ENCODE data around the gene HAP1.
"Not testable (repeated sequence)": the region's sequence is repeated elsewhere in the genome, so short reads cannot be mapped to it uniquely, and the experiment has no call there.

The HAP1 gene, protein sequence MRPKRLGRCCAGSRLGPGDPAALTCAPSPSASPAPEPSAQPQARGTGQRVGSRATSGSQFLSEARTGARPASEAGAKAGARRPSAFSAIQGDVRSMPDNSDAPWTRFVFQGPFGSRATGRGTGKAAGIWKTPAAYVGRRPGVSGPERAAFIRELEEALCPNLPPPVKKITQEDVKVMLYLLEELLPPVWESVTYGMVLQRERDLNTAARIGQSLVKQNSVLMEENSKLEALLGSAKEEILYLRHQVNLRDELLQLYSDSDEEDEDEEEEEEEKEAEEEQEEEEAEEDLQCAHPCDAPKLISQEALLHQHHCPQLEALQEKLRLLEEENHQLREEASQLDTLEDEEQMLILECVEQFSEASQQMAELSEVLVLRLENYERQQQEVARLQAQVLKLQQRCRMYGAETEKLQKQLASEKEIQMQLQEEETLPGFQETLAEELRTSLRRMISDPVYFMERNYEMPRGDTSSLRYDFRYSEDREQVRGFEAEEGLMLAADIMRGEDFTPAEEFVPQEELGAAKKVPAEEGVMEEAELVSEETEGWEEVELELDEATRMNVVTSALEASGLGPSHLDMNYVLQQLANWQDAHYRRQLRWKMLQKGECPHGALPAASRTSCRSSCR

DNA sequence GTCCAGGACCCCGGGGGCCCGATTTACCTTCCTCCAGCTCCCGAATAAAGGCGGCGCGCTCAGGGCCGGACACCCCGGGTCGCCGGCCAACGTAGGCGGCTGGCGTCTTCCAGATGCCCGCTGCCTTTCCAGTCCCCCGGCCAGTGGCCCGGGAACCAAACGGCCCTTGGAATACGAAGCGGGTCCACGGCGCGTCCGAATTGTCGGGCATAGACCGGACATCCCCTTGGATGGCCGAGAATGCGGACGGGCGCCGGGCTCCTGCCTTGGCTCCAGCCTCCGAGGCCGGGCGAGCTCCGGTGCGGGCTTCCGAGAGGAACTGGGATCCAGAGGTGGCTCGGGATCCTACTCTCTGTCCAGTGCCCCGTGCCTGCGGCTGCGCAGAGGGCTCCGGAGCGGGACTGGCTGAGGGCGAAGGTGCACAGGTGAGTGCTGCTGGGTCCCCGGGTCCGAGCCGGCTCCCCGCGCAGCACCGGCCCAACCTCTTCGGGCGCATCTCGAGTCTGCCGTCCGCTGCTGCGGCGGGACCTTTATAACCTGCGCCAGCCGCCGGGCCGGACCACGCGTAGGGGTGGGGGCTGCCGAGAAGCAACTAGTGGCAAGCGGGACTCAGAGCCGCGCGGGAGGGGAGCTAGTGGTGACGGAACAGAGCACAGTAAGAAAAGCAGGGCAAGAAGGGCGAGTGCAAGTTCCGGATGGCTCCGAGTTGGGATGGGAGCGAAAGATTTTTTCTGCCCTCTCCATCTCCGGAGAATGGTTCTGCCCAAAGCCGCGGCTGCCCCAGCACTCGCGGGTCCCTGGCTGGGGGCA is at the start of gene HAP1:
Gene HAP1, minus strand, starts transcription at position 505 of the 810 bp plus-strand sequence. Its CDS starts 9 bp downstream, at position 496.
- DNase-seq (ENCODE audit: low spot score) = no peak
- TF ChIP-seq, protein P1, sequence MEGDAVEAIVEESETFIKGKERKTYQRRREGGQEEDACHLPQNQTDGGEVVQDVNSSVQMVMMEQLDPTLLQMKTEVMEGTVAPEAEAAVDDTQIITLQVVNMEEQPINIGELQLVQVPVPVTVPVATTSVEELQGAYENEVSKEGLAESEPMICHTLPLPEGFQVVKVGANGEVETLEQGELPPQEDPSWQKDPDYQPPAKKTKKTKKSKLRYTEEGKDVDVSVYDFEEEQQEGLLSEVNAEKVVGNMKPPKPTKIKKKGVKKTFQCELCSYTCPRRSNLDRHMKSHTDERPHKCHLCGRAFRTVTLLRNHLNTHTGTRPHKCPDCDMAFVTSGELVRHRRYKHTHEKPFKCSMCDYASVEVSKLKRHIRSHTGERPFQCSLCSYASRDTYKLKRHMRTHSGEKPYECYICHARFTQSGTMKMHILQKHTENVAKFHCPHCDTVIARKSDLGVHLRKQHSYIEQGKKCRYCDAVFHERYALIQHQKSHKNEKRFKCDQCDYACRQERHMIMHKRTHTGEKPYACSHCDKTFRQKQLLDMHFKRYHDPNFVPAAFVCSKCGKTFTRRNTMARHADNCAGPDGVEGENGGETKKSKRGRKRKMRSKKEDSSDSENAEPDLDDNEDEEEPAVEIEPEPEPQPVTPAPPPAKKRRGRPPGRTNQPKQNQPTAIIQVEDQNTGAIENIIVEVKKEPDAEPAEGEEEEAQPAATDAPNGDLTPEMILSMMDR (IDR thresholded peaks at IDR 0.05; ENCODE audit: extremely low read depth, missing control alignments) = no peak

DNA sequence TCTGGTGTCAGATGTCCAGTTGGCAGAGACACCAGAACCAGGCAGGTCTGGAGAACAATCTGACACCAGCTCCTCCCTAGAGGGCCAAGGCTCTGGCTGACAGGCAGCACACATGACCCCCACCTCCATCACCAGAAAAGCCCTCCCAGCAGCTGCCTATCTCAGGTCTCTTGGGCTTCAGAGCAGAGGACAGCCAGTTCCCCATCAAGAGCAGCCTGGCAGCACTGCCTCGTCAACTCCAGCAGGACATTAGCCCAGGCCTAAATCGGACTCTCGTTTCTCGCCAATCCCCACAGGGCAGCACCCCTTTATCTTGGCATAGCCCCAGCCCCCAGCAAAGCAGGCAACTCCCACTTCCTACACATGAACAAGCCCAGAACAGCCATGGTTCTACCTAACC is 47.7 kb upstream of the HAP1 start:
- TF ChIP-seq, protein P1 (IDR thresholded peaks at IDR 0.05; ENCODE audit: extremely low read depth, missing control alignments) = no peak
- no peak for DNase-seq (ENCODE audit: low spot score)

DNA sequence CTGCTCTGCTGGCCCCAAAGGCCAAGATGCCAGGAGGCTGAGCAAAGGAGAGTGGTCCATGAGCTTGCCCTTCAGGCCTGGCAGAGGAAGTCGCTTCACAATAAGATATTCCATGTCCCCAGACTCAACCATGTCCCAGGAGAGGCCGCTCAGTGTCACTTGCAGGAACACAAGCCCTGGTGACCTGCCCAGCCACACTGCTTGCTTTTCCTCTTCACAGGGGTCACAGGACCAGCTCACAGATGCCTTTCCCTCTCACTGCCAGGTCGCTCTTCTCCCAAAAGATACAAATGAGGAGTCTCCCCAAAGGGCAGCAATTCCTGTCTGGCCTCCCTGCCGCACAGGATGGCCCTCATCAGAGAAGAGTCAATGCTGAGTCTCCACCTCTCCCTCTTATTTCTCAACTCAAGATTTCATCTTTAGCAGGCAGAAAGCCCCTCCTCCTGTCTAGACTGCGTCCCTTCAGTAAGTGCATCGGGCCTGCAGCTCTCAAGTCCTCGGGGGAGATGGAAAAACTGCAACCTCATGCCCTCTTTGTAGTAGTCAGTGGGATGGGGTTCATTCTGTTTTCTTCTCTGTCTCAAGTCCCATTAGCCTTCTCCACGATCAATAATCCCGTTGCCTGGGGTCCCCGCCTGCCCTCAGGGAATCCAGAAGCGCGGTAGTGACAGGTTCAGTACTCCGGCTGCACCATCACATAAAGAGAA is 47.1 kb upstream of the HAP1 start:
- DNase-seq (ENCODE audit: low spot score) = no peak
- TF ChIP-seq, protein P1 (IDR thresholded peaks at IDR 0.05; ENCODE audit: extremely low read depth, missing control alignments) = no peak

DNA sequence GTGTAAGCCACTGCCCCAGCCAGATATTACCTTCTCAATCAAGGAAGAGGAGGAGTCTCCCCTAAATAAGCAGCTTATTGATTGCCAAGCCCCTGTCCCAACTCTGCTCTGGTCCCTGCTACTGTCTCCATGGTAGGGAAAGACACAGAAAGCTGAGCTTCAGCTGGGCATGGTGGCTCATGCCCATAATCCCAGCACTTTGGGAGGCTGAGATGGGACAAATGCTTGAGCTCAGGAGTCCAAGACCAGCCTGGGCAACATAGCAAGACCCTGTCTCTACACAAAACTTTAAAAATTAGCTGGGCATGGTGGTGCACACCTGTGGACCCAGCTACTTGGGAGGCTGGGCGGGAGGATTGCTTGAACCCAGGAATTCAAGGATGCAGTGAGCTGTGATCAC is 45.5 kb upstream of the HAP1 start:
- TF ChIP-seq, protein P1 (IDR thresholded peaks at IDR 0.05; ENCODE audit: extremely low read depth, missing control alignments) = no peak

DNA sequence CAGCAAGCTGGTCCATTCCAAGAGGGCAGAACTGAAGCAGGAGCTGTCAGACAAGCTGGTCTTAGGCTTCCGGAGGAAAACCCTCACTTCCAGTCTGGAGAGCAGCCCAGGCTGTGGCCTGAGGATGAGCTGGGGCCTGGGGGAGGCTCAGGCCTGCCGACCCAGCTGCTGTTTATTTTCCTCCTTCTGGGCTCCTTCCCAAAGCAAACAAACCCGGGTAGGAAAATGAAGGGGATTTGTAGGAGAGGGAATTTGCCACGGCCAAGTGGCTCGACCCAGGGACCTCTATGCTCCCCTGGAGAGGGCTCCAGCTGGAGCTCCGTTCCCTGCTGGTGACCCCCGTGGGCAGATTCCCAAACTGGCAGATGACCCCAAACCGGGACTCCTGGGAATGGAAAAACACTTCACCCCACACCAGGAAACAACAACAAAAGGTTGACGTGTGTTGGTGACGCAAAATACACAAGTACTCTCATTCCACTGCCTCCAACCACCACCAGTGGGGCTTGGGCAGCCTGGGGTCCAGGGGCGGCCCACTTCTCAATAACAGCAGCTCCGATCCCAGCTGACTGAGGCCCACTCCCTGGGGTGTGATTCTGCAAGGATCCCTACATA is 43.2 kb upstream of the HAP1 start:
- TF ChIP-seq, protein P1 (IDR thresholded peaks at IDR 0.05; ENCODE audit: extremely low read depth, missing control alignments) = no peak
- no peak for DNase-seq (ENCODE audit: low spot score)

More for the DNA sequence above, 45.5 kb upstream of the HAP1 start:
- no peak for DNase-seq (ENCODE audit: low spot score)

DNA sequence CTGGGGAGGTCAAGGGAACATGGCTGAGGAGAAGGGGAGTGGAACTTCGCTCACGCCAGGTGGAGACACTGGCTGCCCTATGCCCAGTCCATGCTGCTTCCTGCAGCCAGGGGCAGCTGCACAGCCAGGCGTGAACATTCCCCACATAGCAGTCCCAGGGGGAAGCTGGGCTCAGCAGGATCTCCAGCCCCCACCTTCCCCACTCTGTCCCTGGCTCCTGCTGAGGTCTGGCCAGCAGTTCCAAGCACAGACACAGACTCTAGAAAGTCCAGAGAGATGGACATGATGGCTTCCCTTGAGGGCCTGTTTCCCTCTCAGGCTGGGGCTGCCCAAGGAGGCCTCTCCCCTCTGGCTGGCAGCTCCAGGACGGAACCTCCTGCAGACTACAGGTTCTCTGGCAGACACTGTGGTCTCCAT is 42.7 kb upstream of the HAP1 start:
- DNase-seq (ENCODE audit: low spot score) = no peak
- TF ChIP-seq, protein P1 (IDR thresholded peaks at IDR 0.05; ENCODE audit: extremely low read depth, missing control alignments) = no peak

DNA sequence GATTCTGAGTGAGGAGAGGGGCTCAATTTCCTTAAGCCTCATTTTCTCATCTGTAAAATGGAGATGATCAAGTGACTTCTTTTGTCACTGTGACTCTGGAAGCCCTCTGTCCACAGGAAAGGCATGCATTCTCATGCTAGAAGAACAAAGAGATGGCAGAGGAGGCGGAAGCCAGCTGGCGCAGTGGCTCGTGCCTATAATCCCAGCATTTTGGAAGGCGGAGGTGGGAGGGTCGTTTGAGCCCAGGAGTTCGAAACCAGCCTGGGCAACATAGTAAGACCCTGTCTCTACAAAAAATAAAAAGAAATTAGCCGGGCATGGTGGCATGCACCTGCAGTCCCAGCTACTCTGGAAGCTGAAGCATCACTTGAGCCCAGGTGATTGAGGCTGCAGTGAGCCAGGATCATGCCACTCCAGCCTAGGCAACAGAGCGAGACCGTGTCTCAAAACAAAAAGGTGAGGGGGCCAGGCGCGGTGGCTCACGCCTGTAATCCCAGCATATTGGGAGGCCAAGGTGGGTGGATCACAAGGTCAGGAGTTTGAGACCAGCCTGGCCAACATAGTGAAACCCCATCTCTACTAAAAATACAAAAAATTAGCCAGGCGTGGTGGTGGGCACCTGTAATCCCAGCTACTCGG is 41.9 kb upstream of the HAP1 start:
- DNase-seq (ENCODE audit: low spot score) = not testable (repeated sequence)

Measured in GM20000 (cell line).